ENCODE data around the gene CC2D2A.

The CC2D2A gene

DNA sequence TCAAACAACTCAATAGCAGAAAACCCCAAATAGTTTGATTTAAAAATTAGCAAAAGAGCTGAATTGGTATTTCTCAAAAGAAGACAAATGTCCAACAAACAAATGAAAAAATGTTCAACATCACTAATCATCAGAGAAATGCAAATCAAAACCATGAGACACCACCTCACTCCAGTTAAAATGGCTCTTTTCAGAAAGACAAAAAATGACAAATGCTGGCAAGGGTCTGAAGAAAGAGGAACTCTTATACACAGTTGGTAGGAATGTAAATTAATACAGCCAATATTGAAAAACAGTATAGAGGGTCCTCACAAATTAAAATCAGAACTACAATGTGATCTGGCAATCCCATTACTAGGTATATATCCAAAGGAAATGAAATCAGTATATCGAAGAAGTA lies 115.1 kb downstream of the CC2D2A start:
- peaks cover 5% of the 10 kb centered on the region for H3K36me3 ChIP-seq
- H3K27ac ChIP-seq, result no peak overlapping the region
- no peak overlapping the region for H3K4me3 ChIP-seq (ENCODE audit: low read depth, low read length)
- H3K9me3 ChIP-seq (ENCODE audit: severe bottlenecking), result no peaks in the 10 kb centered on the region
- TF ChIP-seq, protein P1, sequence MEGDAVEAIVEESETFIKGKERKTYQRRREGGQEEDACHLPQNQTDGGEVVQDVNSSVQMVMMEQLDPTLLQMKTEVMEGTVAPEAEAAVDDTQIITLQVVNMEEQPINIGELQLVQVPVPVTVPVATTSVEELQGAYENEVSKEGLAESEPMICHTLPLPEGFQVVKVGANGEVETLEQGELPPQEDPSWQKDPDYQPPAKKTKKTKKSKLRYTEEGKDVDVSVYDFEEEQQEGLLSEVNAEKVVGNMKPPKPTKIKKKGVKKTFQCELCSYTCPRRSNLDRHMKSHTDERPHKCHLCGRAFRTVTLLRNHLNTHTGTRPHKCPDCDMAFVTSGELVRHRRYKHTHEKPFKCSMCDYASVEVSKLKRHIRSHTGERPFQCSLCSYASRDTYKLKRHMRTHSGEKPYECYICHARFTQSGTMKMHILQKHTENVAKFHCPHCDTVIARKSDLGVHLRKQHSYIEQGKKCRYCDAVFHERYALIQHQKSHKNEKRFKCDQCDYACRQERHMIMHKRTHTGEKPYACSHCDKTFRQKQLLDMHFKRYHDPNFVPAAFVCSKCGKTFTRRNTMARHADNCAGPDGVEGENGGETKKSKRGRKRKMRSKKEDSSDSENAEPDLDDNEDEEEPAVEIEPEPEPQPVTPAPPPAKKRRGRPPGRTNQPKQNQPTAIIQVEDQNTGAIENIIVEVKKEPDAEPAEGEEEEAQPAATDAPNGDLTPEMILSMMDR (IDR thresholded peaks at IDR 0.05; ENCODE audit: low read depth, low read length), result no peak
- H3K27me3 ChIP-seq (ENCODE audit: insufficient read depth, low read depth, severe bottlenecking), result no peaks in the 10 kb centered on the region
- no peak for DNase-seq

DNA sequence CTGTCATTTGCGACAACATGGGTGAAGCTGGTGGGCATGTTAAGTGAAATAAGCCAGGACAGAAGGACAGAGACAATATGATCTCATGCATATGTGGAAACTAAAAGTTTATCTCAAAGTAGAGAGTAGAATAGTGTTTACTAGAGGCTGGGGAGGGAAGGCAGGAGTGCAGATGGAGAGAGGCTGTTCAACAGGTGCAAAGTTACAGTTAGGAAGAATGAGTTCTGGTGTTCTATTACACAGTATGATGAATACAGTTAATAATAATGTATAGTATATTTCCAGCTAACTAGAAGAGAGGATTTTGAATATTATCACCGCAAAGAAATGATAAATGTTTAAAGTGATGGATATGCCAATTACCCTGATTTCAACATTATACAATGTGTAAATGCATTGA lies 115.6 kb downstream of the CC2D2A start:
- no peak for DNase-seq
- Histone ChIP-seq H3K4me3 (ENCODE audit: low read depth, low read length) (no peak overlapping the region), H3K36me3 (no peaks in the 10 kb centered on the region; the same call in 1 of the 2 replicates), H3K27ac (no peak overlapping the region), H3K9me3 (ENCODE audit: severe bottlenecking) (no peaks in the 10 kb centered on the region), H3K27me3 (ENCODE audit: insufficient read depth, low read depth, severe bottlenecking) (no peaks in the 10 kb centered on the region)
- TF ChIP-seq, protein P1 (IDR thresholded peaks at IDR 0.05; ENCODE audit: low read depth, low read length), result no peak

DNA sequence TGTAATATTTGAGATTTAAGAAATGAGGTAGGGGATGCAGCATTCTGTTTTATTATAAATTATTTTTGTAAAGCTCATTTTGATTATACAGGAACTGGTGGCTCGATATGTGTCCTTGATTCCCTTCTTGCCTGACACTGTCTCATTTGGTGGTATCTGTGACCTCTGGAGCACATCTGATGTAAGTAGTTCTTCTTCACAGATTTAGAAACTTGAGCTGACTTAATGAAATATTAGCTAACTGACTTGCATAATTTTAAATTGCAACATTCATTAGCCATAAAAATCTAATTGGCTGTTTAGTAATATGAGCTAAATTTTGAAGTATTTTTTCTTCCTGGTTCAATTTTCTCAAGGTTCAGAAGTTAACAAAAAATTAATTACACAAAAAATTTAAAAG lies 116.4 kb downstream of the CC2D2A start:
- Histone ChIP-seq H3K9me3 (ENCODE audit: severe bottlenecking) (no peaks in the 10 kb centered on the region), H3K36me3 (no peaks in the 10 kb centered on the region; the same call in 1 of the 2 replicates), H3K27ac (no peak overlapping the region), H3K4me3 (ENCODE audit: low read depth, low read length) (no peak overlapping the region), H3K27me3 (ENCODE audit: insufficient read depth, low read depth, severe bottlenecking) (no peaks in the 10 kb centered on the region)
- TF ChIP-seq, protein P1 (IDR thresholded peaks at IDR 0.05; ENCODE audit: low read depth, low read length), result no peak
- no peak for DNase-seq

DNA sequence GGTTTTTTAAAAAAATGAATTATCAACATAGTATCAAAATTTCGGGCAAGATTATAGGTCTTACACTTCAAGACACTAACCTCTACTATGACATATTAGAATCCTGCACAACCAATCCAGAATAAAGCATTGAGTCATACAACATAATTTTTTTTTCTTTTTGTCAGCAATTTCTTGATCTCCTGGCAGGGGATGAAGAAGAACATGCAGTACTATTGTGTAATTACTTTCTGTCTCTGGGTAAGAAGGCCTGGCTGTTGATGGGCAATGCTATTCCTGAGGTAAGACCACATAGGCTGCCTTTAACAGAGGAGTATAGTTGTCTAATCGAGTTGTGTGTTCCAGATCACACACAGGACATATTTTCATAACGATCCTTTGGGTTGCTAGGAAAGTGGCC lies 118.0 kb downstream of the CC2D2A start:
- H3K9me3 ChIP-seq (ENCODE audit: severe bottlenecking), result no peaks in the 10 kb centered on the region
- no peaks in the 10 kb centered on the region for H3K27me3 ChIP-seq (ENCODE audit: insufficient read depth, low read depth, severe bottlenecking)
- H3K27ac ChIP-seq, result no peak overlapping the region
- no peak for DNase-seq
- TF ChIP-seq, protein P1 (IDR thresholded peaks at IDR 0.05; ENCODE audit: low read depth, low read length), result no peak
- H3K36me3 ChIP-seq, result no peaks in the 10 kb centered on the region; the same call in 1 of the 2 replicates
- H3K4me3 ChIP-seq (ENCODE audit: low read depth, low read length), result no peak overlapping the region

DNA sequence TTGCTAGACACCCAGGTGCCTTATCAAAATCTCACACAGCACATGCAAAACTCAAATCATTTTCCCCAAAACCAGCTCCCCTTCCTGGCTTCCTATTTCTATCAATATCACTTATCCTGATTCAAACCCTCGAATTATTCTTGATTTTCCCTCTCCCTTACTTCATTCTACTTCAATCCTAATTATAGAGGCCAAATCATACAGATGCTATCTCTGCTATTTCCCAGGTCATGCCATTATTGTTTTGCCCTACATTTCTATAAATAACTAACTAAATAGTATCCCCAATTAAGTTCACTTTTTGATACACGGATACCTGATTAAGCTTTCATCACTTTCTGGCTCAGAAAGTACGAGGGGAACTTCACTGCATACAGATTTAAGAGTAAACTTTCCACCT lies 123.1 kb downstream of the CC2D2A start:
- Histone ChIP-seq H3K36me3 (no peaks in the 10 kb centered on the region; the same call in none of the 2 replicates), H3K4me3 (ENCODE audit: low read depth, low read length) (no peak overlapping the region), H3K27ac (no peak overlapping the region), H3K9me3 (ENCODE audit: severe bottlenecking) (no peaks in the 10 kb centered on the region), H3K27me3 (ENCODE audit: insufficient read depth, low read depth, severe bottlenecking) (no peaks in the 10 kb centered on the region)
- DNase-seq, result no peak
- TF ChIP-seq, protein P1 (IDR thresholded peaks at IDR 0.05; ENCODE audit: low read depth, low read length), result no peak

DNA sequence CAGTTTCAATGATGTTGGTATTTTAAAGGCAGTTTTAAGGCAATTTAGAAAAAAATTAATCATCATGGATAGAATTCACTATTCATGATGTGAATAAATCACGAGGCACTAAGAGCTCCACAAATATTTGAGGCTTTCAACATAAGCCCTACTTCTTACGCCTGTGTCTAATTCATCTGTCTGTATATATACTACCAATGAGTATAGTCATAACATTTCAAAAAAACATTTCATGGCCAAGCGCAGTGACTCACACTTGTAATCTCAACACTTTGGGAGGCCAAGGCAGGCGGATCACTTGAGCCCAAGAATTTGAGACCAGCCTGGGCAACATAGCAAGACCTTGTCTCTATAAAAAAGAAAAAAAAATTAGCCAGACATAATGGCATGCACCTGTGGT lies 129.0 kb downstream of the CC2D2A start:
- DNase-seq, result no peak
- Histone ChIP-seq H3K27ac (no peak overlapping the region), H3K4me3 (ENCODE audit: low read depth, low read length) (no peak overlapping the region), H3K27me3 (ENCODE audit: insufficient read depth, low read depth, severe bottlenecking) (no peaks in the 10 kb centered on the region), H3K9me3 (ENCODE audit: severe bottlenecking) (no peaks in the 10 kb centered on the region), H3K36me3 (peaks cover 18% of the 10 kb centered on the region)
- TF ChIP-seq, protein P1 (IDR thresholded peaks at IDR 0.05; ENCODE audit: low read depth, low read length), result no peak
